Testis (tissue), 2 donors: ENCODE measurements around the gene FUT8.

Experiments
- CTCF ChIP-seq, 3 experiments: fragments of 450-650 bp in 2 of 3; fragments of 200-600 bp in 1 of 3; sonication (generic) in 1 of 3; IDR thresholded peaks; one replicate each; pipeline ENCODE4 v1.5.1; 2016 to 2019; ENCODE audit warnings: antibody characterized with exemption in 3 of 3, mild to moderate bottlenecking in 2 of 3, moderate library complexity in 1 of 3
- POLR2A ChIP-seq: fragments of 450-650 bp; IDR thresholded peaks from one replicate; pipeline ENCODE4 v1.6.1; 2017; ENCODE audit warnings: antibody characterized with exemption, mild to moderate bottlenecking, moderate library complexity

DNA sequence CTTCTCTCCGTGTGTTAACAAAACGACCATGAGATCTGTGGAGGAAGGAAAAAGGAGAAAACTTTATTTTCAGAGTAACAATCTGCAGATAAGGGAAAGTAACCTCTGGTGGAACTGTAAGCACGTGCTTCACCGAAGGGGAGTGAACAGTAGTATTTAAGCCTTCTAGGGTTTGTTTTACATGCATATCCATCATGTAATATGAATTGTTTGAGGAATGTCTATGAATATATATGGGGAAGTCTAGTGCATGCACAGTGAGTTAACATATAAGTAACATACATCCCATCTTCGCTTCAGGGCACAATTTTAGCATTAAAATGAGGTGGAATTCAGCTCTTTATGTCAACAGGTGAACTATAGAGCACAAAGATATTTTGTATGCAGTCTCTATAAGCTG is 101.1 kb downstream of the FUT8 start:
- TF ChIP-seq POLR2A (no peak), CTCF (IDR thresholded peaks at IDR 0.05) (no peak)
